Spleen (tissue), 11 donors: ENCODE measurements around the gene ADM. TPM values are rescaled to one million over a fixed set of nuclear protein-coding genes. Genes with fewer than 3 reads are reported as not detected.

Experiments used
- DNase-seq: peaks from one replicate; pipeline ENCODE4 v3.0.0-alpha.2; 2020
- H3K27ac ChIP-seq, 8 donors: fragments of 200-600 bp; sonication (generic) in 7 of 8; 1 replicate in 4 of 8; 2 replicates in 4 of 8; pipeline versions ENCODE4 v1.5.0 to v1.8.0; 2016 to 2021; ENCODE audit warnings: inconsistent platforms in 4 of 8, mild to moderate bottlenecking in 4 of 8, moderate library complexity in 1 of 8
- H3K27me3 ChIP-seq, 7 donors: fragments of 200-600 bp; sonication (generic) in 6 of 7; replicated peaks in 1 of 7; 1 replicate in 4 of 7; 2 replicates in 3 of 7; pipeline versions ENCODE4 v1.5.0 to v1.8.0; 2016 to 2021; ENCODE audit warnings: inconsistent platforms in 3 of 7, mild to moderate bottlenecking in 1 of 7
- H3K36me3 ChIP-seq, 6 donors: fragments of 200-600 bp; sonication (generic) in 5 of 6; 1 replicate in 4 of 6; 2 replicates in 2 of 6; pipeline versions ENCODE4 v1.5.0 to v1.8.0; 2016 to 2021; ENCODE audit warnings: inconsistent platforms in 2 of 6
- H3K4me1 ChIP-seq, 6 donors: fragments of 200-600 bp; sonication (generic) in 5 of 6; 1 replicate in 3 of 6; 2 replicates in 3 of 6; pipeline versions ENCODE4 v1.5.0 to v1.8.0; 2016 to 2021; ENCODE audit warnings: inconsistent platforms in 3 of 6
- H3K4me3 ChIP-seq, 8 donors: fragments of 200-600 bp; sonication (generic) in 7 of 8; 1 replicate in 4 of 8; 2 replicates in 4 of 8; pipeline versions ENCODE4 v1.5.0 to v1.8.0; 2016 to 2021; ENCODE audit warnings: inconsistent platforms in 4 of 8, mild to moderate bottlenecking in 4 of 8, moderate library complexity in 2 of 8
- H3K9me3 ChIP-seq, 8 donors: fragments of 200-600 bp; sonication (generic) in 7 of 8; 1 replicate in 4 of 8; 2 replicates in 4 of 8; pipeline versions ENCODE4 v1.5.0 to v1.8.0; 2016 to 2021; ENCODE audit warnings: inconsistent platforms in 4 of 8
- CTCF ChIP-seq, 11 experiments: fragments of 200-600 bp in 7 of 11; fragments of 450-650 bp in 4 of 11; sonication (generic) in 4 of 11; IDR thresholded peaks in 8 of 11; conservative IDR thresholded peaks in 3 of 11; 1 replicate in 7 of 11; 2 replicates in 4 of 11; pipeline versions ENCODE4 v1.4.0 to v1.8.0; 2016 to 2021; ENCODE audit warnings: antibody characterized with exemption in 11 of 11, inconsistent platforms in 4 of 11, mild to moderate bottlenecking in 1 of 11
- POLR2A ChIP-seq, 3 donors: fragments of 450-650 bp; IDR thresholded peaks; one replicate each; pipeline ENCODE4 v1.5.1; 2017; ENCODE audit warnings: antibody characterized with exemption in 3 of 3, mild to moderate bottlenecking in 1 of 3
- POLR2AphosphoS5 ChIP-seq, 3 donors: sonication (generic); formaldehyde crosslinking; IDR thresholded peaks; one replicate each; pipeline ENCODE4 v1.5.1; 2017; ENCODE audit warnings: antibody characterized with exemption in 3 of 3
- WGBS, 5 donors: extraction: QIAGEN DNeasy Blood & Tissue Kit in 3 of 5; methylation state at CpG; one replicate each; pipeline versions ENCODE4 v1.1.5 to v1.1.7; 2013 to 2018; 5-methylcytosine and 5-hydroxymethylcytosine counted together
- intact Hi-C: fragments of 100-400 bp; cut with DNase I; formaldehyde crosslinking; loops from one replicate; pipeline ENCODE4 v1.15.0; 2023; ENCODE audit warnings: low total_unique reads
- polyA plus RNA-seq, 3 donors: library from polyadenylated mRNA; stranded (reverse); fragments of 200-250 nt; gene quantifications; one replicate each; pipeline ENCODE4 v1.2.1, GENCODE V29; 2013
- total RNA-seq, 7 donors: library from RNA; depleted of rRNA in 3 of 7; stranded (reverse); fragments of >200 nt in 3 of 7; fragmentation: NEBNext Ultra II Directional in 4 of 7; extraction: Animal tissue kit (Norgen Biotek cat#: 25700) in 4 of 7; gene quantifications; one replicate each; pipeline versions ENCODE4 v1.1.0 to v1.2.1, GENCODE V29; 2016 to 2021
- donor health status: healthy with polysubstance abuse.
- donor health status: DM: no; HTN: no; CAD: no; lungs with moderate emphysema.
- donor health status: DM: no; HTN: no; CAD: no.
- donor health status: Bipolar disorder and iron deficiency.
- donor health status: healthy.
- donor health status: DM: no; HTN: no; CAD: no.
- donor health status: DM: yes; HTN: yes; CAD: no.

The ADM gene
- total and polyA plus RNA-seq, 10 donors = 5.2 to 88.0 (median 34.6) TPM

- intact Hi-C loops = loop anchor here (5.0 kb wide), 1 partner anchor 98 kb away; no protein-coding TSS in a partner anchor
- Histone ChIP-seq H3K36me3 (peaks cover 0 to 9% (median 0%) of the 10 kb centered on the region in 6 donors), H3K9me3 (no peaks in the 10 kb centered on the region), H3K4me3 (peak overlapping the region; percentile 44 to 96 (median 69)), H3K27ac (peak overlapping the region in 7 of 8 donors; percentile 84 to 94 (median 92)), H3K27me3 (peaks cover 0 to 37% (median 17%) of the 10 kb centered on the region in 7 donors), H3K4me1 (peaks cover 23 to 79% (median 69%) of the 10 kb centered on the region in 6 donors)
- TF ChIP-seq CTCF (IDR thresholded peaks at IDR 0.05 in 8 of 11, conservative IDR thresholded peaks at IDR 0.05 in 3 of 11) (no peak), POLR2AphosphoS5 (IDR thresholded peaks at IDR 0.05) (peak; percentile 32 to 75 (median 72)), POLR2A (IDR thresholded peaks at IDR 0.05) (no peak)
- peak; percentile 90 for DNase-seq
- 0 to 1% (median 1%) methylated on average over 33 to 51 of the region's 51 CpGs for WGBS, 5 donors
Observed at GRCh38 chr11:10305262-10305963, 540 bp downstream of the ADM start.

GRCh38 chr11:10305964-10306918 is 1.4 kb downstream of the ADM start:
- TF ChIP-seq POLR2A (IDR thresholded peaks at IDR 0.05) = no peak
- TF ChIP-seq POLR2AphosphoS5 (IDR thresholded peaks at IDR 0.05) = peak in 2 of 3 donors; percentile 48 to 51
- TF ChIP-seq CTCF (IDR thresholded peaks at IDR 0.05 in 8 of 11, conservative IDR thresholded peaks at IDR 0.05 in 3 of 11) = no peak
- peak overlapping the region in 6 of 8 donors; percentile 84 to 94 (median 92) for H3K27ac ChIP-seq
- H3K27me3 ChIP-seq = peaks cover 0 to 37% (median 17%) of the 10 kb centered on the region in 7 donors
- WGBS, 5 donors = 1 to 4% (median 3%) methylated on average over 34 to 65 of the region's 65 CpGs
- peaks cover 0 to 9% (median 0%) of the 10 kb centered on the region in 6 donors for H3K36me3 ChIP-seq
- DNase-seq = peak; percentile 88
- H3K4me1 ChIP-seq = peaks cover 23 to 78% (median 67%) of the 10 kb centered on the region in 6 donors
- H3K4me3 ChIP-seq = peak overlapping the region; percentile 44 to 96 (median 69)
- intact Hi-C loops = loop anchor here (5.0 kb wide), 1 partner anchor 99 kb away; no protein-coding TSS in a partner anchor
- no peaks in the 10 kb centered on the region for H3K9me3 ChIP-seq

- Histone ChIP-seq H3K36me3 (peaks cover 0 to 9% (median 0%) of the 10 kb centered on the region in 6 donors), H3K9me3 (no peaks in the 10 kb centered on the region), H3K4me3 (peak overlapping the region; percentile 14 to 96 (median 69)), H3K27me3 (peaks cover 0 to 37% (median 17%) of the 10 kb centered on the region in 7 donors), H3K27ac (peak overlapping the region in 6 of 8 donors; percentile 45 to 94 (median 82)), H3K4me1 (peaks cover 23 to 70% (median 59%) of the 10 kb centered on the region in 6 donors)
- WGBS, 5 donors = 17 to 24% (median 22%) methylated on average over 9 of the region's 9 CpGs
- DNase-seq = no peak
- TF ChIP-seq POLR2A (IDR thresholded peaks at IDR 0.05) (no peak), CTCF (IDR thresholded peaks at IDR 0.05 in 8 of 11, conservative IDR thresholded peaks at IDR 0.05 in 3 of 11) (no peak), POLR2AphosphoS5 (IDR thresholded peaks at IDR 0.05) (no peak)
- intact Hi-C loops = loop anchor here (5.0 kb wide), 1 partner anchor 100 kb away; no protein-coding TSS in a partner anchor
Observed at GRCh38 chr11:10307022-10307399, 2.1 kb downstream of the ADM start.
